ENCODE results near the gene GALNT17.

GRCh38 chr7:71544816-71545215 lies 412.9 kb downstream of the GALNT17 start:
- TF ChIP-seq CTCF (optimal IDR thresholded peaks at IDR 0.05 in 1 of 3, IDR thresholded peaks at IDR 0.05 in 1 of 3, conservative IDR thresholded peaks at IDR 0.05 in 1 of 3; ENCODE audit: extremely low read depth in 1 of 3, insufficient read depth in 2 of 3, low read length in 3 of 3) (no peak), EZH2 (IDR thresholded peaks at IDR 0.05; ENCODE audit: low read length) (no peak)
